HCT116 (cell line): ENCODE data around the gene TMEM212. TPM values are rescaled to one million over a fixed set of nuclear protein-coding genes. Genes with fewer than 3 reads are reported as not detected.

ENCODE experiments used
- ATAC-seq: fragments of 200-7000 bp; cut with Tn5 transposase; 2 replicates; pipeline ENCODE4 v1.9.1; 2020; ENCODE audit warnings: mild to moderate bottlenecking, moderate library complexity
- BruUV-seq: library from RNA; stranded (reverse); fragments of 400-500 nt; replicated peaks from 2 replicates; lab custom pipeline; 2021; lab: Mats Ljungman, UMichigan
- CTCF ChIA-PET: fragments of 300-600 bp; sonication (Branson Sonifier 250); formaldehyde crosslinking; loops from one replicate; lab custom pipeline; 2021; ENCODE audit warnings: antibody characterized with exemption; lab: Charles Lee
- POLR2A ChIA-PET: fragments of 300-600, 350-600 bp; sonication (Branson Sonifier 250); formaldehyde crosslinking; loops from one replicate; lab custom pipeline; 2021; ENCODE audit warnings: antibody characterized with exemption; lab: Charles Lee
- RAD21 ChIA-PET, 2 experiments: fragments of 300-600 bp; sonication (Branson Sonifier 250); formaldehyde crosslinking; loops; one replicate each; lab custom pipeline; 2023; ENCODE audit warnings: low total read pairs in 2 of 2; ENCODE audit not compliant: uncharacterized antibody in 2 of 2, unreplicated experiment in 2 of 2, low non-redundant PET in 1 of 2; lab: Charles Lee
- DNase-seq: peaks from one replicate; pipeline ENCODE4 v3.0.0-alpha.2; 2010; ENCODE audit warnings: low read depth, low spot score
- H2AFZ ChIP-seq: fragments of 200-600 bp; shearing (Covaris generic), sonication (generic); 2 replicates; pipeline ENCODE4 v1.6.1; 2017; ENCODE audit warnings: low read depth, mixed run types, mixed read lengths, antibody characterized with exemption, low read length; ENCODE audit not compliant: poor library complexity, severe bottlenecking
- H3K27ac ChIP-seq: 2 replicates; pipeline ENCODE4 v1.5.1; 2012; ENCODE audit warnings: low read depth, low read length
- H3K27me3 ChIP-seq: fragments of 200-600 bp; sonication (generic); 2 replicates; pipeline ENCODE4 v1.6.1; 2016; ENCODE audit warnings: mixed run types, low read length, mixed read lengths; ENCODE audit not compliant: insufficient read depth
- H3K36me3 ChIP-seq, 2 experiments: fragments of 200-500 bp in 1 of 2; fragments of 200-600 bp in 1 of 2; sonication (Bioruptor generic) in 1 of 2; sonication (generic) in 1 of 2; 2 replicates each; pipeline versions ENCODE4 v1.5.1 to v1.6.1; 2014 to 2016; ENCODE audit warnings: low read length in 2 of 2, inconsistent platforms in 1 of 2, mixed read lengths in 1 of 2, mixed run types in 1 of 2; ENCODE audit not compliant: insufficient read depth in 2 of 2, control insufficient read depth in 1 of 2
- H3K4me1 ChIP-seq, 2 experiments: fragments of 200-600 bp in 1 of 2; sonication (generic) in 1 of 2; 2 replicates each; pipeline versions ENCODE4 v1.5.1 to v1.6.1; 2012 to 2017; ENCODE audit warnings: low read length in 2 of 2, inconsistent platforms in 1 of 2, mild to moderate bottlenecking in 1 of 2, mixed read lengths in 1 of 2, mixed run types in 1 of 2, moderate library complexity in 1 of 2; ENCODE audit not compliant: insufficient read depth in 2 of 2, control insufficient read depth in 1 of 2
- H3K4me2 ChIP-seq: fragments of 200-600 bp; sonication (generic); 2 replicates; pipeline ENCODE4 v1.6.1; 2017; ENCODE audit warnings: mixed run types, low read length, mixed read lengths
- H3K4me3 ChIP-seq, 2 experiments: fragments of 200-600 bp in 1 of 2; sonication (generic) in 1 of 2; replicated peaks in 1 of 2; 2 replicates each; pipeline ENCODE4 v1.5.1; 2011 to 2016; ENCODE audit warnings: low read length in 2 of 2, control low read depth in 1 of 2, low read depth in 1 of 2, mild to moderate bottlenecking in 1 of 2, mixed read lengths in 1 of 2, mixed run types in 1 of 2
- H3K79me2 ChIP-seq: fragments of 200-600 bp; sonication (generic); 2 replicates; pipeline ENCODE4 v1.6.1; 2017; ENCODE audit warnings: mild to moderate bottlenecking, mixed run types, low read length, moderate library complexity, mixed read lengths; ENCODE audit not compliant: insufficient read depth
- H3K9ac ChIP-seq: fragments of 200-600 bp; sonication (generic); 2 replicates; pipeline ENCODE4 v1.6.1; 2016; ENCODE audit warnings: low read length, mixed read lengths
- H3K9me2 ChIP-seq: fragments of 200-600 bp; sonication (generic), shearing (Covaris generic); 2 replicates; pipeline ENCODE4 v1.6.1; 2017; ENCODE audit warnings: mixed run types, mild to moderate bottlenecking, moderate library complexity; ENCODE audit not compliant: insufficient read depth
- H3K9me3 ChIP-seq, 2 experiments: fragments of 200-500 bp in 1 of 2; fragments of 200-600 bp in 1 of 2; sonication (Bioruptor generic) in 1 of 2; sonication (generic) in 1 of 2; 2 replicates each; pipeline ENCODE4 v1.6.1; 2014 to 2017; ENCODE audit warnings: low read length in 2 of 2, mixed read lengths in 2 of 2, inconsistent platforms in 1 of 2, low read depth in 1 of 2, mild to moderate bottlenecking in 1 of 2, mixed run types in 1 of 2, moderate library complexity in 1 of 2; ENCODE audit not compliant: control insufficient read depth in 1 of 2, insufficient read depth in 1 of 2
- H4K20me1 ChIP-seq: fragments of 200-600 bp; sonication (generic), shearing (Covaris generic); 2 replicates; pipeline ENCODE4 v1.6.1; 2017; ENCODE audit warnings: mixed run types, mild to moderate bottlenecking, moderate library complexity; ENCODE audit not compliant: insufficient read depth
- CEBPB ChIP-seq: IDR thresholded peaks from 2 replicates; pipeline ENCODE4 v1.6.1; 2012; ENCODE audit warnings: low read depth
- EZH2 ChIP-seq: fragments of 200-600 bp; sonication (generic); IDR thresholded peaks from 2 replicates; pipeline ENCODE4 v1.6.1; 2017; ENCODE audit warnings: antibody characterized with exemption, mixed run types
- FOSL1 ChIP-seq: IDR thresholded peaks from 2 replicates; pipeline ENCODE4 v1.6.1; 2012; ENCODE audit warnings: low read depth
- JUND ChIP-seq: IDR thresholded peaks from 2 replicates; pipeline ENCODE4 v1.6.1; 2012
- intact Hi-C: fragments of 100-400 bp; cut with micrococcal nuclease; formaldehyde crosslinking; loops from 2 replicates; pipeline ENCODE4 v1.10.0; 2022
- total RNA-seq: library from RNA; stranded (reverse); gene quantifications from one replicate; pipeline ENCODE4 v1.2.1, GENCODE V29; 2021; ENCODE audit not compliant: unreplicated experiment
- TF ChIP-seq, protein P1 (sequence below): IDR thresholded peaks from 2 replicates; pipeline ENCODE4 v1.6.1; 2012

The TMEM212 gene
- total RNA-seq, 1 experiment from 2014 or later = not detected

DNA sequence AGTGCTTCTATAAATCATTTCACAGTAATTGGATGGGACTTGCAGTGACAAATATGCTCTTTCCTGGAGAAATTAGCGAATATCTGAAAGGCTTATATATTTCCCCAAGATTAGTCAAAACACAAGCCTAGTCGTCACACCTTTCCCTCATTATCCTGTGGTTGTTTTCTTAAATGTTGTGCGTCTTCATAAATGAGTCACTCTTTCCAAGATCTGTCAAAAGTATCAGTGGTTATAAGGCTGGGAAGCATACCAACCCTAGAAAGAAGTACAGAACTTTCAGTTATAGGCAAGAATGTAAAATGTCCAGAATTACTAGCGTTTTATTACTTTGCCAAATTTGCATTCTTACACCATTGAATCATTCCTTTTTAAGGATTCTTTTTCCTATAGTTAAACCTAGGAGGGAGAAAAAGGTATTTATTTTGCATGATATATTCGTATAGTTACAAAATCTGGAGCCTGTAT lies 33.6 kb downstream of the TMEM212 start:
- no peak overlapping the region for H3K27ac ChIP-seq
- no peaks in the 10 kb centered on the region for H3K79me2 ChIP-seq
- no peak overlapping the region for H3K4me2 ChIP-seq
- no peak overlapping the region for H3K4me3 ChIP-seq
- H4K20me1 ChIP-seq = no peaks in the 10 kb centered on the region
- no peaks in the 10 kb centered on the region for H3K27me3 ChIP-seq
- H3K9me2 ChIP-seq = no peaks in the 10 kb centered on the region
- H3K4me1 ChIP-seq = no peaks in the 10 kb centered on the region; a peak in 1 of 4 replicates
- H3K9me3 ChIP-seq = no peaks in the 10 kb centered on the region
- no peak overlapping the region for H3K9ac ChIP-seq
- intact Hi-C loops = loop anchor here (10.0 kb wide), 1 partner anchor 62 kb away; the partner anchor contains the start of gene PLD1
- no peaks in the 10 kb centered on the region for H3K36me3 ChIP-seq
- CTCF ChIA-PET = no interaction called here
- peak overlapping the region; percentile 12 for H2AFZ ChIP-seq
- ATAC-seq (no peak), DNase-seq (no peak)
- no TSS peak for BruUV-seq
- TF ChIP-seq JUND (0 out of 2 replicates have a peak, but pooled peaks have one; percentile 24), FOSL1 (peak; percentile 49; the same call in 1 of the 2 replicates), CEBPB (no peak)
- TF ChIP-seq, protein P1, sequence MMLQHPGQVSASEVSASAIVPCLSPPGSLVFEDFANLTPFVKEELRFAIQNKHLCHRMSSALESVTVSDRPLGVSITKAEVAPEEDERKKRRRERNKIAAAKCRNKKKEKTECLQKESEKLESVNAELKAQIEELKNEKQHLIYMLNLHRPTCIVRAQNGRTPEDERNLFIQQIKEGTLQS = no peak
- TF ChIP-seq, all 23 proteins: peak for 2
- RAD21 ChIA-PET = no interaction called here
- POLR2A ChIA-PET = no interaction called here

GRCh38 chr3:171878461-171879225 lies 35.5 kb downstream of the TMEM212 start:
- CTCF ChIA-PET = interaction anchor here (1.1 kb wide), 1 partner anchor 10 kb away, joined by 4 read pairs; no protein-coding TSS in a partner anchor
- Histone ChIP-seq H3K36me3 (no peaks in the 10 kb centered on the region), H4K20me1 (no peaks in the 10 kb centered on the region), H3K9me2 (no peaks in the 10 kb centered on the region), H3K9ac (no peak overlapping the region), H3K79me2 (no peaks in the 10 kb centered on the region), H3K4me3 (no peak overlapping the region), H3K27ac (no peak overlapping the region), H3K4me2 (no peak overlapping the region), H3K9me3 (no peaks in the 10 kb centered on the region), H3K4me1 (no peaks in the 10 kb centered on the region; a peak in 1 of 4 replicates), H3K27me3 (no peaks in the 10 kb centered on the region), H2AFZ (no peak overlapping the region)
- ATAC-seq = no peak
- no TSS peak for BruUV-seq
- RAD21 ChIA-PET = no interaction called here
- no peak for DNase-seq
- no peak for TF ChIP-seq JUND
- TF ChIP-seq EZH2 = no peak
- intact Hi-C loops = loop anchor here (10.0 kb wide), 1 partner anchor 64 kb away; the partner anchor contains the start of gene PLD1
- POLR2A ChIA-PET = no interaction called here
